ENCODE results near the gene FMNL2. TPM values are rescaled to one million over a fixed set of nuclear protein-coding genes. Genes with fewer than 3 reads are reported as not detected.

The FMNL2 gene
- polyA plus RNA-seq, 3 donors from 2014 or later: 0.08 TPM; not detected in 2

DNA sequence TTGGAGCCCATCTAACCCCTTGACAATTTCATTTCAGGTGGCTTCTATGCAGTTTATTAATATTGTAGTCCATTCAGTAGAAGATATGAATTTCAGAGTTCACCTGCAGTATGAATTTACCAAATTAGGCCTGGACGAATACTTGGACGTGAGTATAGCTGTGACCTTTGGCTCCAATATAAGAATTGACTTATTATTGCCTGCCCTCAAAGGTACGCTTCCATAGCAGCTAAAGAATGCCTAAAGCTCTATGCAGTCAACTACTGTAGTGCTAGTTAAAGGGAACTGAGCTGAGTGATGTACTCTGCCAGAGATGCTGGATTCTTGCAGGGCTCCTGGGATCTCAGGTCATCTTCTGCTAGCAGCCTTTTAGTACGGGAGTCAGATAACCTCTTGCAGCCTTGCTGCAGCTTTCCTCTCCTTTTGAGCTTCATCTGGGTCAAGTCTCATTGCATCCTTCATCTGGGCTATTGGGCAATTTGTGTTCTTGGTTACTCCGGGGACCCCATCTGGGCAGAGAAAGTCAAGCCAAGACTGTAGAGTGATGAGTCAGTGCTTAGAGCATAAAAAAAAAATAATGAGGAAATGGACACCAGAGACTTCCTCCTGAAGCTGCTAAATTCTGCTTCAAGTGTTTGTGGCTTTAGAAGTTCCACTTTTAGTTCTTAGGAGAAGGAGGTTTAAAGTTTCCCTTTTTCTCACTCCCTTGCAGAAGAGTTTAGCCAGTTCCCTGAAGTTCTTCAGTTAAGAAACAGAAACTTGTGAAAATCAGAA is 276.7 kb downstream of the FMNL2 start:
- H3K4me1 Mint-ChIP-seq: peaks cover 23 to 25% of the 10 kb centered on the region in 2 donors
- H3K4me3 Mint-ChIP-seq: peak overlapping the region; percentile 58 to 75 (median 66)
- peak overlapping the region; percentile 47 to 78 (median 66) for H3K27ac Mint-ChIP-seq
- H3K36me3 Mint-ChIP-seq: no peaks in the 10 kb centered on the region
- peak; percentile 29 to 35 (median 32) for DNase-seq
- no peaks in the 10 kb centered on the region for H3K27me3 Mint-ChIP-seq (ENCODE audit: low read depth in 3 of 3)
- no peaks in the 10 kb centered on the region for H3K9me3 Mint-ChIP-seq

DNA sequence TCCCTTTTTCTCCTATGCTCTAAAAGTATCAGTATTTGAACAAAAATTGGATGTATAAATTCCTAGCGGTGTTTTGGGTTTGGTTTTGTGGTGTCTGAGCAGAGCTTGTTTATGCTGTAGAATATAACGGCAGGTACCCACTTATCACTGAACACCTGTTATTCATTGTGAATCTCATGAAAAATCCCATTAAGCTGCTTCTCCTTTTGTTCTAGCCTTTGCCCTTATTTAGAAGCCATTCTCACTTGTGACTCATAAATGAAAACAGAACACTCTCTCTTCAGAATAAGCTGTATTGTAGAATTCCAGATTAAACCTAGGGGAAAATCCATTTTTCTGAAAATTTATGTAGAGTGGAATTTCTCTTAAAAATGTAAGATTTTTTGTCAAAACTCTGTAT is 278.3 kb downstream of the FMNL2 start:
- no peaks in the 10 kb centered on the region for H3K27me3 Mint-ChIP-seq (ENCODE audit: low read depth in 3 of 3)
- peak overlapping the region; percentile 8 to 73 (median 30) for H3K4me3 Mint-ChIP-seq
- no peaks in the 10 kb centered on the region for H3K9me3 Mint-ChIP-seq
- DNase-seq: no peak
- no peaks in the 10 kb centered on the region for H3K36me3 Mint-ChIP-seq
- H3K27ac Mint-ChIP-seq: peak overlapping the region in 3 of 6 donors; percentile 15 to 40 (median 36)
- H3K4me1 Mint-ChIP-seq: peaks cover 23 to 25% of the 10 kb centered on the region in 2 donors

- peaks cover 23 to 25% of the 10 kb centered on the region in 2 donors for H3K4me1 Mint-ChIP-seq
- H3K4me3 Mint-ChIP-seq: no peak overlapping the region
- H3K9me3 Mint-ChIP-seq: no peaks in the 10 kb centered on the region
- H3K27ac Mint-ChIP-seq: no peak overlapping the region
- DNase-seq: no peak
- no peaks in the 10 kb centered on the region for H3K36me3 Mint-ChIP-seq
- H3K27me3 Mint-ChIP-seq (ENCODE audit: low read depth in 3 of 3): peaks cover 0 to 1% (median 0%) of the 10 kb centered on the region in 3 donors
These were observed 280.2 kb downstream of the FMNL2 start for GRCh38 chr2:152615177-152615576.

- Mint-ChIP-seq H3K9me3 (no peaks in the 10 kb centered on the region), H3K4me1 (peaks cover 18 to 21% of the 10 kb centered on the region in 2 donors), H3K36me3 (no peaks in the 10 kb centered on the region), H3K27ac (no peak overlapping the region), H3K4me3 (no peak overlapping the region), H3K27me3 (ENCODE audit: low read depth in 3 of 3) (peaks cover 0 to 1% (median 0%) of the 10 kb centered on the region in 3 donors)
- DNase-seq: no peak
These were observed 282.6 kb downstream of the FMNL2 start for GRCh38 chr2:152617456-152618192.

DNA sequence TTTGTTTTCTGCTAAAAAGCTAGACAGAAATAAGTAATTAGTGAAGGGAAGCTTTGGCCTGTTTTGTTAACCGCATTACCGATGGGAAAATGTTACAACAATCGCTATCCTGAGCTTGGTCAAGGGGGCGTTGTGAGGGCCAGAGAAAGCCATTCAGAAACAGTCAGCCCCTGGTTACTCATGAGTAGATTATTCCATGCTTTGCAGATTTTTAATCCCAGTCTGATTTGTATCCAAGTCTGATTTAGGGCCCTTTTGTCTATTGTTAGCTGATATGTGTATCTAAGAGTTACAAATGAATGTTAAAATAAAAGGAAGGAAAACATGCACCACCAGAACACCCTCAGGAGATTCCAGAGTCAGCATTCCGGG is 283.2 kb downstream of the FMNL2 start:
- Mint-ChIP-seq H3K4me1 (peaks cover 13 to 15% of the 10 kb centered on the region in 2 donors), H3K4me3 (no peak overlapping the region), H3K9me3 (no peaks in the 10 kb centered on the region), H3K27me3 (ENCODE audit: low read depth in 3 of 3) (peaks cover 0 to 2% (median 1%) of the 10 kb centered on the region in 3 donors), H3K27ac (no peak overlapping the region), H3K36me3 (no peaks in the 10 kb centered on the region)
- no peak for DNase-seq

DNA sequence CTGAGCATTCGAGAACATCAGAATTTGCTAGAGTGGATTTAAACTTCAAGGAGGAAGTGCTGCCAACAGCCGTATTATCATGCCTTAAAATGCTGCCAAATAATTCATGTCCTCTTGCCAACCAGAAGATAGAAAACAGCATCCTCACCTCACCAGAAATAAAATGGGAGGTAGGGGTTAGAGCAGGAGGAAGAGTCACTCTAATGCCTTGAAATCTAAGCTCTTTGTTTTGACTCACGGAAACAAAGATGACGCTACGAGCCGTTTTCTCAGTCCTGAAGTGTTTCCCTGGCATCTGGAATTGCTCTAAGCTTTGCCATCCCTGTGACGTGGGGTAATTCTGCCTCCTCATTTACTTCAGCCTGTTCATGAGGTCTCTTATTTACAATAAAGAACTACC is 285.2 kb downstream of the FMNL2 start:
- Mint-ChIP-seq H3K4me3 (no peak overlapping the region), H3K36me3 (no peaks in the 10 kb centered on the region), H3K27me3 (ENCODE audit: low read depth in 3 of 3) (peaks cover 0 to 2% (median 1%) of the 10 kb centered on the region in 3 donors), H3K4me1 (peaks cover 7 to 11% of the 10 kb centered on the region in 2 donors), H3K27ac (no peak overlapping the region), H3K9me3 (no peaks in the 10 kb centered on the region)
- no peak for DNase-seq

GRCh38 chr2:152620985-152621384 is 286.0 kb downstream of the FMNL2 start:
- Mint-ChIP-seq H3K4me3 (peak overlapping the region in 1 of 5 donors; percentile 20), H3K36me3 (no peaks in the 10 kb centered on the region), H3K27ac (no peak overlapping the region), H3K4me1 (peaks cover 7 to 11% of the 10 kb centered on the region in 2 donors), H3K9me3 (no peaks in the 10 kb centered on the region), H3K27me3 (ENCODE audit: low read depth in 3 of 3) (peaks cover 0 to 2% (median 1%) of the 10 kb centered on the region in 3 donors)
- peak in 1 of 3 donors; percentile 10 for DNase-seq

GRCh38 chr2:152622219-152622618 is 287.2 kb downstream of the FMNL2 start:
- peaks cover 7 to 11% of the 10 kb centered on the region in 2 donors for H3K4me1 Mint-ChIP-seq
- H3K36me3 Mint-ChIP-seq: no peaks in the 10 kb centered on the region
- H3K4me3 Mint-ChIP-seq: no peak overlapping the region
- no peaks in the 10 kb centered on the region for H3K9me3 Mint-ChIP-seq
- DNase-seq: no peak
- peaks cover 0 to 2% (median 1%) of the 10 kb centered on the region in 3 donors for H3K27me3 Mint-ChIP-seq (ENCODE audit: low read depth in 3 of 3)
- no peak overlapping the region for H3K27ac Mint-ChIP-seq

GRCh38 chr2:152623076-152623740 is 288.2 kb downstream of the FMNL2 start:
- H3K36me3 Mint-ChIP-seq: no peaks in the 10 kb centered on the region
- DNase-seq: no peak
- H3K27ac Mint-ChIP-seq: no peak overlapping the region
- peaks cover 0 to 4% (median 2%) of the 10 kb centered on the region in 3 donors for H3K27me3 Mint-ChIP-seq (ENCODE audit: low read depth in 3 of 3)
- no peaks in the 10 kb centered on the region for H3K9me3 Mint-ChIP-seq
- H3K4me1 Mint-ChIP-seq: peaks cover 7 to 11% of the 10 kb centered on the region in 2 donors
- no peak overlapping the region for H3K4me3 Mint-ChIP-seq

DNA sequence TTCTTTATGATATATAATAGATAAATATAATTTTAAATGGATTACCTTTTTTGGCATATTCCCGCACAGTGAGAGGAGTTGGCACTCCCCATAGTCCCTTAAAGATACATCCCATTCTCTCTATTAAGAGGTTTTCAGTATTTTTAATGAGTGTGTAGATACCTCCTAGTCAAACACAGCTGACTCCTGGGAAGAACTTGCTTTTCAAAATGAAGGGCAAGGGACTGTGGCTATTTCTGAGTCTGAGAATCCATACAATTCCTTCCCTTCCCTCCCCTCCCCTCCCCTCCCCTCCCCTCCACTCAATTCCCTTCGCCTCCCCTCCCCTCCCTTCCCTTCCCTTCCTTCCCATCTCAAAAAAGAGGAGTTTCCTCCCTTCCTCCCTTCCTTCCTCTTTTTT is 288.8 kb downstream of the FMNL2 start:
- Mint-ChIP-seq H3K4me1 (peaks cover 7 to 11% of the 10 kb centered on the region in 2 donors), H3K36me3 (no peaks in the 10 kb centered on the region), H3K27ac (no peak overlapping the region), H3K9me3 (no peaks in the 10 kb centered on the region), H3K4me3 (no peak overlapping the region), H3K27me3 (ENCODE audit: low read depth in 3 of 3) (peaks cover 0 to 3% (median 2%) of the 10 kb centered on the region in 3 donors)
- no peak for DNase-seq

DNA sequence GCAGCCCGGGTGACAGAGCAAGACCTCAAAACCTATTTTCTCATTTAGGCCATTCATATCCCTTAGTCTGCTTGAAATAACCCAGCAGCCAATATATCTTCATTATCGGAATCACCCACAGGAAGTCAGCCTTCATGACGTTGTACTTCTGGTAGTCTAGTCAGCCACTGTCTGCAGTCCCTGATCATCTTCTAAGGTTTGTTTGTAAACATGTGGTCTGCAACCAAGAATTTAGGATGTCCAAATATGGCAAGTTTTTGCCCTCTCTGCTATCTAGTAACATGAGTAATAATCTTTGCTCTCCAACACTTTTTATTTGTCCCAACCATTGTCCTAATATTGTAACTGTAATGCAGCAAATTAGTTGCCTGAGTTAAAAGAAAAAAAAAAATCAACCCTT is 289.8 kb downstream of the FMNL2 start:
- H3K4me3 Mint-ChIP-seq: no peak overlapping the region
- no peak overlapping the region for H3K27ac Mint-ChIP-seq
- no peak for DNase-seq
- H3K36me3 Mint-ChIP-seq: no peaks in the 10 kb centered on the region
- H3K27me3 Mint-ChIP-seq (ENCODE audit: low read depth in 3 of 3): peaks cover 0 to 3% (median 2%) of the 10 kb centered on the region in 3 donors
- H3K4me1 Mint-ChIP-seq: peaks cover 12 to 21% of the 10 kb centered on the region in 2 donors
- no peaks in the 10 kb centered on the region for H3K9me3 Mint-ChIP-seq

DNA sequence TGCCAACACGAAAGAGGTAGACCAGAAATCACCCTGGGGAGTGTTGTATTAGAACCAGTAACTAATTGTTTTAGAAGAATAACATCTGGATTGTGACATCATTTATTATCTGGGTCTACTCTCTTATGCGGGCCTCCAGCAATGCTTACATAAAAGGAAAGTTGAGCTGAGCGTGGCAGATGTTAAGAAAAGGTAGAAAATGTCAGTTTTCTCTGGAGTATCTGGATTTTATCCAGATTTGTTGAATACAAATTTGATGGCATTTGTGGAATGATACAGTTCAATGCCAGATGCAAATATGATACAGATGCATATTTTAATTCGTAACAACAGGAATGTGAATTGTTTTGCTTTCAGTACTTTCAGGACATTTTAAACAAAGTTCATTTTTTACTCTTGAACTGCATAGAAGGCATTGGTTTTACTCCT is 292.0 kb downstream of the FMNL2 start:
- peaks cover 0 to 3% (median 2%) of the 10 kb centered on the region in 3 donors for H3K27me3 Mint-ChIP-seq (ENCODE audit: low read depth in 3 of 3)
- H3K27ac Mint-ChIP-seq: no peak overlapping the region
- no peak for DNase-seq
- H3K4me1 Mint-ChIP-seq: peaks cover 4 to 10% of the 10 kb centered on the region in 2 donors
- H3K9me3 Mint-ChIP-seq: no peaks in the 10 kb centered on the region
- H3K4me3 Mint-ChIP-seq: no peak overlapping the region
- H3K36me3 Mint-ChIP-seq: no peaks in the 10 kb centered on the region

GRCh38 chr2:152627351-152627957 is 292.5 kb downstream of the FMNL2 start:
- Mint-ChIP-seq H3K27ac (no peak overlapping the region), H3K4me1 (peaks cover 4 to 10% of the 10 kb centered on the region in 2 donors), H3K4me3 (no peak overlapping the region), H3K27me3 (ENCODE audit: low read depth in 3 of 3) (peaks cover 0 to 3% (median 2%) of the 10 kb centered on the region in 3 donors), H3K36me3 (no peaks in the 10 kb centered on the region), H3K9me3 (no peaks in the 10 kb centered on the region)
- peak in 2 of 3 donors; percentile 12 to 17 for DNase-seq
